Measurements from ENCODE around the gene ACSM3.

- TF ChIP-seq CTCF (IDR thresholded peaks at IDR 0.05; ENCODE audit: insufficient read depth, low read length) (no peak), REST (IDR thresholded peaks at IDR 0.05; ENCODE audit: insufficient replicate concordance, low read depth) (no peak)
Observed at GRCh38 chr16:20743591-20743990, 20.2 kb upstream of the ACSM3 start.

Measured in HL-60 (cell line).